SK-N-SH (cell line): ENCODE measurements around the gene SLC35F1.

Experiments used
- EP300 ChIP-seq, 2 experiments: IDR thresholded peaks; 2 replicates each; pipeline versions ENCODE4 v1.4.0 to v1.6.1; 2012; ENCODE audit warnings: borderline replicate concordance in 1 of 2, low read depth in 1 of 2, low read length in 1 of 2
- EZH2phosphoT487 ChIP-seq: fragments of 200-600 bp; sonication (generic); IDR thresholded peaks from 2 replicates; pipeline ENCODE4 v1.6.1; 2017; ENCODE audit warnings: low read depth, mixed run types, mild to moderate bottlenecking, antibody characterized with exemption, moderate library complexity, borderline replicate concordance
- RAD21 ChIP-seq: IDR thresholded peaks from 2 replicates; pipeline ENCODE4 v1.6.1; 2012; ENCODE audit warnings: mild to moderate bottlenecking, low read length
- RCOR1 ChIP-seq: fragments of 150-350 bp; IDR thresholded peaks from 2 replicates; pipeline ENCODE4 v1.6.1; 2017; ENCODE audit warnings: antibody characterized with exemption, low read length
- SMC3 ChIP-seq: IDR thresholded peaks from 2 replicates; pipeline ENCODE4 v1.6.1; 2012; ENCODE audit warnings: low read depth, low read length, improper control_type of control experiment
- TF ChIP-seq, protein P1 (sequence below): fragments of 200-600 bp; sonication (generic); IDR thresholded peaks from 2 replicates; pipeline ENCODE4 v1.6.1; 2017; ENCODE audit warnings: antibody characterized with exemption, mild to moderate bottlenecking, moderate library complexity

- TF ChIP-seq, protein P1, sequence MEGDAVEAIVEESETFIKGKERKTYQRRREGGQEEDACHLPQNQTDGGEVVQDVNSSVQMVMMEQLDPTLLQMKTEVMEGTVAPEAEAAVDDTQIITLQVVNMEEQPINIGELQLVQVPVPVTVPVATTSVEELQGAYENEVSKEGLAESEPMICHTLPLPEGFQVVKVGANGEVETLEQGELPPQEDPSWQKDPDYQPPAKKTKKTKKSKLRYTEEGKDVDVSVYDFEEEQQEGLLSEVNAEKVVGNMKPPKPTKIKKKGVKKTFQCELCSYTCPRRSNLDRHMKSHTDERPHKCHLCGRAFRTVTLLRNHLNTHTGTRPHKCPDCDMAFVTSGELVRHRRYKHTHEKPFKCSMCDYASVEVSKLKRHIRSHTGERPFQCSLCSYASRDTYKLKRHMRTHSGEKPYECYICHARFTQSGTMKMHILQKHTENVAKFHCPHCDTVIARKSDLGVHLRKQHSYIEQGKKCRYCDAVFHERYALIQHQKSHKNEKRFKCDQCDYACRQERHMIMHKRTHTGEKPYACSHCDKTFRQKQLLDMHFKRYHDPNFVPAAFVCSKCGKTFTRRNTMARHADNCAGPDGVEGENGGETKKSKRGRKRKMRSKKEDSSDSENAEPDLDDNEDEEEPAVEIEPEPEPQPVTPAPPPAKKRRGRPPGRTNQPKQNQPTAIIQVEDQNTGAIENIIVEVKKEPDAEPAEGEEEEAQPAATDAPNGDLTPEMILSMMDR: no peak
- no peak for TF ChIP-seq EP300 (IDR thresholded peaks at IDR 0.05; ENCODE audit: borderline replicate concordance in 1 of 2, low read depth in 1 of 2, low read length in 1 of 2)
- no peak for TF ChIP-seq RAD21
- no peak for TF ChIP-seq EZH2phosphoT487
- no peak for TF ChIP-seq RCOR1
- no peak for TF ChIP-seq SMC3
Observed at GRCh38 chr6:118174071-118174470, 267.0 kb downstream of the SLC35F1 start.
